Endothelial cell of umbilical vein (primary cell): ENCODE results near the gene PCF11. TPM values are rescaled to one million over a fixed set of nuclear protein-coding genes. Genes with fewer than 3 reads are reported as not detected.

Experiments
- BruUV-seq: library from RNA; stranded (reverse); fragments of 400-500 nt; replicated peaks from 2 replicates; lab custom pipeline; 2021; lab: Mats Ljungman, UMichigan
- CTCF ChIA-PET: fragments of 300-600, 350-600 bp; sonication (Branson Sonifier 250); formaldehyde crosslinking; loops from one replicate; lab custom pipeline; 2021; ENCODE audit warnings: antibody characterized with exemption, inconsistent platforms; lab: Charles Lee
- POLR2A ChIA-PET: fragments of 300-600, 350-600 bp; sonication (Branson Sonifier 250); formaldehyde crosslinking; loops from one replicate; lab custom pipeline; 2021; ENCODE audit warnings: antibody characterized with exemption, inconsistent platforms; lab: Charles Lee
- DNase-seq: peaks from one replicate; pipeline ENCODE4 v3.0.0-alpha.2; 2011; ENCODE audit warnings: low read depth, low spot score
- FAIRE-seq: peaks from 2 replicates; lab custom pipeline; 2011; peaks lifted over from hg19 to GRCh38; lab: Jason Lieb, UNC
- H2AFZ ChIP-seq: 2 replicates; pipeline ENCODE4 v1.6.0; 2012; ENCODE audit warnings: low read depth, low read length, control low read depth, inconsistent platforms
- H3K27ac ChIP-seq: 2 replicates; pipeline ENCODE4 v1.5.1; 2011; ENCODE audit warnings: low read depth, mild to moderate bottlenecking, control low read depth, low read length, moderate library complexity; ENCODE audit not compliant: insufficient read depth
- H3K27me3 ChIP-seq, 2 experiments: 2 replicates each; pipeline versions ENCODE4 v1.6.0 to v1.6.1; 2011; ENCODE audit warnings: low read length in 2 of 2, mixed read lengths in 1 of 2; ENCODE audit not compliant: control insufficient read depth in 2 of 2, insufficient read depth in 2 of 2
- H3K36me3 ChIP-seq, 2 experiments: 2 replicates in 1 of 2; 3 replicates in 1 of 2; pipeline ENCODE4 v1.5.1; 2011; ENCODE audit warnings: low read length in 2 of 2, mild to moderate bottlenecking in 1 of 2, moderate library complexity in 1 of 2; ENCODE audit not compliant: control insufficient read depth in 2 of 2, insufficient read depth in 2 of 2; ENCODE audit errors: extremely low read depth in 1 of 2
- H3K4me1 ChIP-seq: 3 replicates; pipeline ENCODE4 v1.5.1; 2011; ENCODE audit warnings: mild to moderate bottlenecking, low read length; ENCODE audit not compliant: control insufficient read depth, insufficient read depth; ENCODE audit errors: extremely low read depth
- H3K4me2 ChIP-seq: 2 replicates; pipeline ENCODE4 v1.6.1; 2011; ENCODE audit warnings: low read length, control low read depth, mixed read lengths; ENCODE audit not compliant: insufficient read depth
- H3K4me3 ChIP-seq, 3 experiments: fragments of 200-600 bp in 1 of 3; sonication (generic), shearing (Covaris generic) in 1 of 3; replicated peaks in 1 of 3; 2 replicates each; pipeline ENCODE4 v1.5.1; 2011 to 2016; ENCODE audit warnings: control low read depth in 3 of 3, low read length in 3 of 3, mild to moderate bottlenecking in 2 of 3, inconsistent platforms in 1 of 3, low read depth in 1 of 3, moderate library complexity in 1 of 3; ENCODE audit not compliant: insufficient read depth in 1 of 3
- H3K79me2 ChIP-seq: 2 replicates; pipeline ENCODE4 v1.6.0; 2012; ENCODE audit warnings: low read length, inconsistent platforms; ENCODE audit not compliant: control insufficient read depth, insufficient read depth
- H3K9ac ChIP-seq: replicated peaks from 2 replicates; pipeline ENCODE3; 2011; ENCODE audit warnings: low read length, control low read depth; ENCODE audit not compliant: insufficient read depth; ENCODE audit errors: extremely low read depth
- H3K9me1 ChIP-seq: replicated peaks from 3 replicates; pipeline ENCODE4 v1.6.0; 2011; ENCODE audit warnings: mild to moderate bottlenecking, low read length; ENCODE audit not compliant: control insufficient read depth, insufficient read depth; ENCODE audit errors: extremely low read depth
- H3K9me3 ChIP-seq: replicated peaks from 2 replicates; pipeline ENCODE4 v1.5.1; 2012; ENCODE audit warnings: low read length, inconsistent platforms; ENCODE audit not compliant: control insufficient read depth, insufficient read depth
- H4K20me1 ChIP-seq: replicated peaks from 2 replicates; pipeline ENCODE3; 2011; ENCODE audit warnings: mild to moderate bottlenecking, low read length; ENCODE audit not compliant: control insufficient read depth, insufficient read depth; ENCODE audit errors: extremely low read depth
- EZH2 ChIP-seq: IDR thresholded peaks from 2 replicates; pipeline ENCODE4 v1.6.1; 2012; ENCODE audit warnings: borderline replicate concordance, low read depth, mild to moderate bottlenecking, moderate library complexity, low read length, inconsistent platforms; ENCODE audit not compliant: severe bottlenecking
- FOS ChIP-seq: IDR thresholded peaks from 2 replicates; pipeline ENCODE4 v1.6.1; 2011; ENCODE audit warnings: mild to moderate bottlenecking, low read length, moderate library complexity, borderline replicate concordance; ENCODE audit not compliant: insufficient read depth
- GATA2 ChIP-seq: IDR thresholded peaks from 2 replicates; pipeline ENCODE4 v1.7.0; 2011; ENCODE audit warnings: low read depth, mild to moderate bottlenecking, moderate library complexity, mixed read lengths, low read length; ENCODE audit not compliant: insufficient read length, insufficient read depth
- JUN ChIP-seq: IDR thresholded peaks from 2 replicates; pipeline ENCODE4 v1.6.1; 2011; ENCODE audit warnings: borderline replicate concordance, low read depth; ENCODE audit not compliant: insufficient read length, insufficient read depth
- MYC ChIP-seq: IDR thresholded peaks from one replicate; pipeline ENCODE4 v1.6.1; 2011; ENCODE audit warnings: mild to moderate bottlenecking, low read depth, low read length
- POLR2A ChIP-seq: IDR thresholded peaks from 2 replicates; pipeline ENCODE4 v1.6.1; 2012; ENCODE audit warnings: low read depth, mild to moderate bottlenecking, control low read depth, low read length
- POLR2AphosphoS5 ChIP-seq: IDR thresholded peaks from 2 replicates; pipeline ENCODE4 v1.6.1; 2012; ENCODE audit warnings: low read depth, mild to moderate bottlenecking, control low read depth, low read length, moderate library complexity; ENCODE audit not compliant: insufficient read depth
- dilution Hi-C: fragments of 300-500 bp; cut with MboI; formaldehyde crosslinking; loops from one replicate; pipeline ENCODE4 v1.15.0; 2019; ENCODE audit warnings: low sequenced_read_pairs; ENCODE audit not compliant: extremely low pct_ligation_motif_present
- intact Hi-C: fragments of 100-400 bp; cut with micrococcal nuclease; formaldehyde crosslinking; loops from one replicate; pipeline ENCODE4 v1.10.0; 2022
- polyA plus RNA-seq, 4 experiments: library from polyadenylated mRNA; depleted of rRNA in 3 of 4; stranded (reverse) in 3 of 4; unstranded in 1 of 4; fragments of >200 nt; gene quantifications; 2 replicates each; pipeline versions ENCODE4 v1.2.1 to v1.2.3, GENCODE V29; 2011 to 2012; ENCODE audit warnings: missing spikeins in 1 of 4
- total RNA-seq: library from RNA; stranded (reverse); gene quantifications from 2 replicates; pipeline ENCODE4 v1.2.3, GENCODE V29; 2021
- TF ChIP-seq, protein P1 (sequence below): IDR thresholded peaks from 2 replicates; pipeline ENCODE4 v1.6.1; 2011; ENCODE audit not compliant: insufficient read depth, insufficient read length
- TF ChIP-seq, protein P2 (sequence below), 2 donors: IDR thresholded peaks; 1 replicate in 1 of 2; 2 replicates in 1 of 2; pipeline ENCODE4 v1.5.1; 2011; ENCODE audit warnings: low read length in 2 of 2, mild to moderate bottlenecking in 2 of 2, moderate library complexity in 2 of 2, control low read depth in 1 of 2, inconsistent platforms in 1 of 2, low read depth in 1 of 2; ENCODE audit not compliant: insufficient read depth in 1 of 2; ENCODE audit errors: extremely low read depth in 1 of 2

The PCF11 gene
- total and polyA plus RNA-seq, 2 donors (not counting 3 experiments of a cell fraction or from before 2014, with no cell fraction given): 38.0 to 51.2 TPM

DNA sequence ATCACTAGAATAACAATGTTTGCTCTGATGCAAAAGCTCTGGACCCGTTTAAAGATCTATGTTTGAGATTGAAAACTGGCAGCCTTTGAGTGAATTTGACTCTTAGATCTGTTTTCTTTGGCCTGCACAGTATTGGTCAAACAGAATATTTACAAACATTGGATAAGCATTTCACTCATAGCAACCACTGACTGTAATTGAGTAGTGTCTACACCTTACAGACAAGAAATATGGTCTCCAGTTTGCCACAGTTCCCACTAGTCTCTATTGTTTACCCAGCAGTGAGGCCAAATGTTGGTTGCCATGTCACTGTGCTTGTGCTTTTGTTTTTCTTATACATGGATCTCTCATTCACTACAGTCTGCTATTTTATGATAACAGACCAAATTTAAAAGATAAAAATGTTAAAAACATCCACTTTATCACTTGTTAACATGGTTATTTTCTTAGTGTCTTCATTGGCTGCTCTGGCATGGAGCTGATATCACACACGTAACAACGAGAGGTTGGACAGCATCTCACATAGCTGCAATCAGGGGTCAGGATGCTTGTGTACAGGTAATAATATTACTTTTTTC, 48.8 kb downstream of the PCF11 start:
- DNase-seq (no peak), FAIRE-seq (no peak)
- no peak for TF ChIP-seq POLR2A
- TF ChIP-seq, protein P1, sequence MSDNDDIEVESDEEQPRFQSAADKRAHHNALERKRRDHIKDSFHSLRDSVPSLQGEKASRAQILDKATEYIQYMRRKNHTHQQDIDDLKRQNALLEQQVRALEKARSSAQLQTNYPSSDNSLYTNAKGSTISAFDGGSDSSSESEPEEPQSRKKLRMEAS: no peak
- TF ChIP-seq MYC: no peak
- no peak for TF ChIP-seq JUN
- TF ChIP-seq EZH2: no peak
- no peak for TF ChIP-seq FOS
- no peak for TF ChIP-seq GATA2
- no peak for TF ChIP-seq POLR2AphosphoS5
- TF ChIP-seq, protein P2, sequence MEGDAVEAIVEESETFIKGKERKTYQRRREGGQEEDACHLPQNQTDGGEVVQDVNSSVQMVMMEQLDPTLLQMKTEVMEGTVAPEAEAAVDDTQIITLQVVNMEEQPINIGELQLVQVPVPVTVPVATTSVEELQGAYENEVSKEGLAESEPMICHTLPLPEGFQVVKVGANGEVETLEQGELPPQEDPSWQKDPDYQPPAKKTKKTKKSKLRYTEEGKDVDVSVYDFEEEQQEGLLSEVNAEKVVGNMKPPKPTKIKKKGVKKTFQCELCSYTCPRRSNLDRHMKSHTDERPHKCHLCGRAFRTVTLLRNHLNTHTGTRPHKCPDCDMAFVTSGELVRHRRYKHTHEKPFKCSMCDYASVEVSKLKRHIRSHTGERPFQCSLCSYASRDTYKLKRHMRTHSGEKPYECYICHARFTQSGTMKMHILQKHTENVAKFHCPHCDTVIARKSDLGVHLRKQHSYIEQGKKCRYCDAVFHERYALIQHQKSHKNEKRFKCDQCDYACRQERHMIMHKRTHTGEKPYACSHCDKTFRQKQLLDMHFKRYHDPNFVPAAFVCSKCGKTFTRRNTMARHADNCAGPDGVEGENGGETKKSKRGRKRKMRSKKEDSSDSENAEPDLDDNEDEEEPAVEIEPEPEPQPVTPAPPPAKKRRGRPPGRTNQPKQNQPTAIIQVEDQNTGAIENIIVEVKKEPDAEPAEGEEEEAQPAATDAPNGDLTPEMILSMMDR (IDR thresholded peaks at IDR 0.05; ENCODE audit: extremely low read depth in 1 of 2, insufficient read depth in 1 of 2, low read depth in 1 of 2, low read length in 2 of 2): no peak
- BruUV-seq: no TSS peak
- dilution Hi-C loops (no loop called here), intact Hi-C loops (no loop called here)
- H3K9me3 ChIP-seq: no peaks in the 10 kb centered on the region
- H3K36me3 ChIP-seq: peaks cover 0 to 2% of the 10 kb centered on the region in 2 experiments
- no peaks in the 10 kb centered on the region for H3K4me1 ChIP-seq
- H3K27me3 ChIP-seq: no peaks in the 10 kb centered on the region
- H3K4me2 ChIP-seq: no peak overlapping the region
- no peak overlapping the region for H3K27ac ChIP-seq
- H3K79me2 ChIP-seq: no peaks in the 10 kb centered on the region
- no peak overlapping the region for H2AFZ ChIP-seq
- H3K9me1 ChIP-seq: no peaks in the 10 kb centered on the region
- ChIA-PET POLR2A (no interaction called here), CTCF (no interaction called here)
- H3K4me3 ChIP-seq: no peak overlapping the region
- H4K20me1 ChIP-seq: no peaks in the 10 kb centered on the region
- H3K9ac ChIP-seq: no peak overlapping the region
